IPS-18a (cell line): Measurements from ENCODE around the gene DDX4.
"Not testable (repeated sequence)": the region's sequence is repeated elsewhere in the genome, so short reads cannot be mapped to it uniquely, and the experiment has no call there.

ENCODE experiments used
- H3K27ac ChIP-seq: one replicate; pipeline ENCODE4 v1.5.1; 2013; ENCODE audit warnings: low read length
- H3K27me3 ChIP-seq: one replicate; pipeline ENCODE4 v1.6.1; 2013; ENCODE audit warnings: mild to moderate bottlenecking, low read length; ENCODE audit not compliant: control insufficient read depth, insufficient read depth
- H3K36me3 ChIP-seq: one replicate; pipeline ENCODE4 v1.6.1; 2013; ENCODE audit warnings: low read depth, low read length; ENCODE audit not compliant: control insufficient read depth
- H3K4me1 ChIP-seq: one replicate; pipeline ENCODE4 v1.6.1; 2013; ENCODE audit warnings: low read depth, low read length; ENCODE audit not compliant: control insufficient read depth
- H3K4me3 ChIP-seq: one replicate; pipeline ENCODE4 v1.5.1; 2013; ENCODE audit warnings: low read length
- H3K9ac ChIP-seq: one replicate; pipeline ENCODE4 v1.6.1; 2013; ENCODE audit warnings: mild to moderate bottlenecking, low read length, moderate library complexity
- H3K9me3 ChIP-seq: one replicate; pipeline ENCODE4 v1.6.1; 2013; ENCODE audit warnings: low read depth, low read length; ENCODE audit not compliant: control insufficient read depth

Gene DDX4

GRCh38 chr5:55708732-55709131, 29.1 kb upstream of the DDX4 start:
- no peak overlapping the region for H3K9ac ChIP-seq
- no peaks in the 10 kb centered on the region for H3K4me1 ChIP-seq
- no peaks in the 10 kb centered on the region for H3K9me3 ChIP-seq
- no peak overlapping the region for H3K27ac ChIP-seq
- peaks cover 6% of the 10 kb centered on the region for H3K36me3 ChIP-seq
- H3K27me3 ChIP-seq, result no peaks in the 10 kb centered on the region
- H3K4me3 ChIP-seq, result no peak overlapping the region

GRCh38 chr5:55711507-55712022, 26.3 kb upstream of the DDX4 start:
- Histone ChIP-seq H3K36me3 (peaks cover 6% of the 10 kb centered on the region), H3K4me1 (no peaks in the 10 kb centered on the region), H3K9me3 (no peaks in the 10 kb centered on the region), H3K27me3 (no peaks in the 10 kb centered on the region), H3K9ac (peak overlapping the region; percentile 81), H3K4me3 (peak overlapping the region; percentile 93), H3K27ac (no peak overlapping the region)

- H3K36me3 ChIP-seq, result peaks cover 6% of the 10 kb centered on the region
- H3K27me3 ChIP-seq, result no peaks in the 10 kb centered on the region
- no peaks in the 10 kb centered on the region for H3K9me3 ChIP-seq
- H3K4me1 ChIP-seq, result no peaks in the 10 kb centered on the region
- peak within 1 kb of the TSS; percentile 93 for H3K4me3 ChIP-seq
- H3K9ac ChIP-seq, result peak within 1 kb of the TSS; percentile 83
- peak within 1 kb of the TSS; percentile 38 for H3K27ac ChIP-seq
Measured at GRCh38 chr5:55712023-55712859, 25.6 kb upstream of the DDX4 start, which contains the start of gene SLC38A9. SLC38A9 (minus strand) TSS chr5:55712324; CDS start chr5:55697958, 14,366 bp downstream.

GRCh38 chr5:55713871-55714270, 24.0 kb upstream of the DDX4 start:
- Histone ChIP-seq H3K27ac (no peak overlapping the region), H3K27me3 (no peaks in the 10 kb centered on the region), H3K4me3 (no peak overlapping the region), H3K9me3 (no peaks in the 10 kb centered on the region), H3K4me1 (no peaks in the 10 kb centered on the region), H3K9ac (no peak overlapping the region), H3K36me3 (peaks cover 1% of the 10 kb centered on the region)

- Histone ChIP-seq H3K27ac (no peak overlapping the region), H3K27me3 (no peaks in the 10 kb centered on the region), H3K9me3 (no peaks in the 10 kb centered on the region), H3K4me1 (no peaks in the 10 kb centered on the region), H3K9ac (no peak overlapping the region), H3K36me3 (no peaks in the 10 kb centered on the region), H3K4me3 (no peak overlapping the region)
Measured at GRCh38 chr5:55714339-55714738, 23.5 kb upstream of the DDX4 start.

- H3K27ac ChIP-seq, result no peak overlapping the region
- no peaks in the 10 kb centered on the region for H3K36me3 ChIP-seq
Measured at GRCh38 chr5:55714749-55715148, 23.1 kb upstream of the DDX4 start.

GRCh38 chr5:55715519-55716078, 22.3 kb upstream of the DDX4 start:
- Histone ChIP-seq H3K9ac (no peak overlapping the region), H3K27me3 (no peaks in the 10 kb centered on the region), H3K4me1 (no peaks in the 10 kb centered on the region), H3K27ac (no peak overlapping the region), H3K4me3 (no peak overlapping the region), H3K9me3 (no peaks in the 10 kb centered on the region), H3K36me3 (no peaks in the 10 kb centered on the region)

More at GRCh38 chr5:55714749-55715148, 23.1 kb upstream of the DDX4 start:
- Histone ChIP-seq H3K27me3 (no peaks in the 10 kb centered on the region), H3K9me3 (no peaks in the 10 kb centered on the region), H3K9ac (no peak overlapping the region), H3K4me3 (no peak overlapping the region), H3K4me1 (no peaks in the 10 kb centered on the region)

GRCh38 chr5:55719026-55719425, 18.8 kb upstream of the DDX4 start:
- not testable (repeated sequence) for H3K4me1 ChIP-seq, H3K27me3 ChIP-seq, H3K9me3 ChIP-seq, H3K9ac ChIP-seq, H3K27ac ChIP-seq, H3K36me3 ChIP-seq, H3K4me3 ChIP-seq

GRCh38 chr5:55720188-55720703, 17.6 kb upstream of the DDX4 start:
- no peak overlapping the region for H3K9ac ChIP-seq
- no peaks in the 10 kb centered on the region for H3K36me3 ChIP-seq
- H3K4me1 ChIP-seq, result no peaks in the 10 kb centered on the region
- H3K4me3 ChIP-seq, result no peak overlapping the region
- no peaks in the 10 kb centered on the region for H3K27me3 ChIP-seq
- H3K9me3 ChIP-seq, result no peaks in the 10 kb centered on the region
- H3K27ac ChIP-seq, result no peak overlapping the region

GRCh38 chr5:55724281-55724680, 13.6 kb upstream of the DDX4 start:
- no peaks in the 10 kb centered on the region for H3K27me3 ChIP-seq
- H3K4me3 ChIP-seq, result no peak overlapping the region
- no peak overlapping the region for H3K9ac ChIP-seq
- no peak overlapping the region for H3K27ac ChIP-seq
- H3K9me3 ChIP-seq, result no peaks in the 10 kb centered on the region
- H3K4me1 ChIP-seq, result no peaks in the 10 kb centered on the region
- no peaks in the 10 kb centered on the region for H3K36me3 ChIP-seq

- H3K27ac ChIP-seq, result no peak overlapping the region
- H3K9ac ChIP-seq, result no peak overlapping the region
- no peaks in the 10 kb centered on the region for H3K27me3 ChIP-seq
- H3K36me3 ChIP-seq, result no peaks in the 10 kb centered on the region
- H3K4me3 ChIP-seq, result no peak overlapping the region
- no peaks in the 10 kb centered on the region for H3K9me3 ChIP-seq
- no peaks in the 10 kb centered on the region for H3K4me1 ChIP-seq
Measured at GRCh38 chr5:55731848-55732247, 6.0 kb upstream of the DDX4 start.
